K562 (cell line): ENCODE measurements around the gene WNT6. TPM values are rescaled to one million over a fixed set of nuclear protein-coding genes. Genes with fewer than 3 reads are reported as not detected.

Experiments
- ATF7 ChIP-seq: fragments of 450-650 bp; IDR thresholded peaks from 2 replicates; pipeline ENCODE4 v1.7.1; 2014; ENCODE audit warnings: mild to moderate bottlenecking, moderate library complexity
- E2F6 ChIP-seq, 2 experiments: IDR thresholded peaks; 2 replicates each; pipeline ENCODE4 v1.6.1; 2011; ENCODE audit warnings: borderline replicate concordance in 1 of 2, control low read depth in 1 of 2, low read depth in 1 of 2, low read length in 1 of 2, mild to moderate bottlenecking in 1 of 2, mixed read lengths in 1 of 2, moderate library complexity in 1 of 2; ENCODE audit not compliant: insufficient read depth in 1 of 2, insufficient read length in 1 of 2, poor library complexity in 1 of 2, severe bottlenecking in 1 of 2; ENCODE audit errors: extremely low read depth in 1 of 2
- GMEB1 ChIP-seq: fragments of 250-450 bp; sonication (Bioruptor Pico); IDR thresholded peaks from 2 replicates; pipeline ENCODE4 v1.4.0; 2020; ENCODE audit warnings: mild to moderate bottlenecking
- JUN ChIP-seq, 2 experiments: sonication (generic) in 1 of 2; formaldehyde crosslinking in 1 of 2; IDR thresholded peaks; 2 replicates each; pipeline versions ENCODE4 v1.6.1 to v1.8.0; 2012 to 2022; ENCODE audit warnings: borderline replicate concordance in 2 of 2, mild to moderate bottlenecking in 2 of 2, improper control_type of control experiment in 1 of 2, low read depth in 1 of 2, low read length in 1 of 2, missing genetic modification reagents in 1 of 2
- JUND ChIP-seq, 2 experiments: IDR thresholded peaks; 2 replicates in 1 of 2; 3 replicates in 1 of 2; pipeline ENCODE4 v1.6.1; 2011; ENCODE audit warnings: borderline replicate concordance in 2 of 2, low read depth in 2 of 2, low read length in 2 of 2, improper control_type of control experiment in 1 of 2, missing biosample characterization in 1 of 2, missing genetic modification characterization in 1 of 2, missing genetic modification reagents in 1 of 2
- LCOR ChIP-seq: sonication (generic); formaldehyde crosslinking; IDR thresholded peaks from 2 replicates; pipeline ENCODE4 v1.8.0; 2022; ENCODE audit warnings: mild to moderate bottlenecking, missing genetic modification reagents
- NFIC ChIP-seq: fragments of 450-650 bp; IDR thresholded peaks from 2 replicates; pipeline ENCODE4 v1.6.1; 2017; ENCODE audit warnings: mild to moderate bottlenecking, inconsistent platforms
- NR2F6 ChIP-seq: fragments of 450-650 bp; formaldehyde crosslinking; IDR thresholded peaks from 2 replicates; pipeline ENCODE4 v1.4.0; 2020; ENCODE audit warnings: mild to moderate bottlenecking
- SIRT6 ChIP-seq: IDR thresholded peaks from one replicate; pipeline ENCODE4 v1.6.1; 2012; ENCODE audit warnings: low read depth, mild to moderate bottlenecking, control low read depth, inconsistent platforms, low read length, moderate library complexity
- SIX5 ChIP-seq, 2 experiments: IDR thresholded peaks; 2 replicates each; pipeline ENCODE4 v1.6.1; 2011; ENCODE audit warnings: low read length in 2 of 2, borderline replicate concordance in 1 of 2, low read depth in 1 of 2, mild to moderate bottlenecking in 1 of 2, moderate library complexity in 1 of 2; ENCODE audit not compliant: insufficient read depth in 1 of 2
- SMARCB1 ChIP-seq: IDR thresholded peaks from 2 replicates; pipeline ENCODE4 v1.6.1; 2011; ENCODE audit warnings: improper control_type of control experiment, low read depth; ENCODE audit not compliant: insufficient read length
- ZBTB49 ChIP-seq: sonication (generic); formaldehyde crosslinking; IDR thresholded peaks from 2 replicates; pipeline ENCODE4 v1.8.0; 2022; ENCODE audit warnings: missing genetic modification reagents, mild to moderate bottlenecking, borderline replicate concordance
- ZNF263 ChIP-seq: sonication (generic); formaldehyde crosslinking; IDR thresholded peaks from 2 replicates; pipeline ENCODE4 v1.8.0; 2022; ENCODE audit warnings: mild to moderate bottlenecking, missing genetic modification reagents, borderline replicate concordance
- ZNF57 ChIP-seq: fragments of 450-650 bp; formaldehyde crosslinking; IDR thresholded peaks from 2 replicates; pipeline ENCODE4 v1.4.0; 2020; ENCODE audit warnings: mild to moderate bottlenecking, moderate library complexity
- ZNF639 ChIP-seq, 2 experiments: fragments of 200-800 bp in 1 of 2; sonication (Bioruptor generic) in 1 of 2; sonication (generic) in 1 of 2; formaldehyde crosslinking in 1 of 2; IDR thresholded peaks in 1 of 2; conservative IDR thresholded peaks in 1 of 2; 2 replicates each; pipeline versions ENCODE4 v1.5.0 to v1.6.1; 2016 to 2020; ENCODE audit warnings: missing compliant biosample characterization in 1 of 2, missing genetic modification characterization in 1 of 2, missing genetic modification reagents in 1 of 2
- polyA plus RNA-seq, 8 experiments: library from polyadenylated mRNA; depleted of rRNA in 4 of 8; stranded (reverse) in 5 of 8; unstranded in 3 of 8; fragments of >200 nt; fragmentation: Nextera tagmentation in 2 of 8; fragmentation: Illumina TruSeq in 1 of 8; extraction: Ambion mirVana in 2 of 8; extraction: Trizol in 1 of 8; gene quantifications; 2 replicates each; pipeline versions ENCODE4 v1.2.1 to v1.2.3, GENCODE V29; 2011 to 2014; ENCODE audit warnings: inconsistent platforms in 1 of 8, missing spikeins in 1 of 8
- total RNA-seq, 7 experiments: library from RNA; depleted of rRNA in 6 of 7; stranded (reverse); fragments of >200 nt in 6 of 7; fragmentation: Illumina TruSeq in 2 of 7; extraction: Trizol in 2 of 7; gene quantifications; 2 replicates each; pipeline versions ENCODE4 v1.2.1 to v1.2.3, GENCODE V29; 2011 to 2021; ENCODE audit warnings: low replicate concordance in 1 of 7

WNT6 gene
- total and polyA plus RNA-seq, 9 of the 15 experiments (the other 6 are each of a cell fraction or from before 2014, with no cell fraction given): not detected

DNA sequence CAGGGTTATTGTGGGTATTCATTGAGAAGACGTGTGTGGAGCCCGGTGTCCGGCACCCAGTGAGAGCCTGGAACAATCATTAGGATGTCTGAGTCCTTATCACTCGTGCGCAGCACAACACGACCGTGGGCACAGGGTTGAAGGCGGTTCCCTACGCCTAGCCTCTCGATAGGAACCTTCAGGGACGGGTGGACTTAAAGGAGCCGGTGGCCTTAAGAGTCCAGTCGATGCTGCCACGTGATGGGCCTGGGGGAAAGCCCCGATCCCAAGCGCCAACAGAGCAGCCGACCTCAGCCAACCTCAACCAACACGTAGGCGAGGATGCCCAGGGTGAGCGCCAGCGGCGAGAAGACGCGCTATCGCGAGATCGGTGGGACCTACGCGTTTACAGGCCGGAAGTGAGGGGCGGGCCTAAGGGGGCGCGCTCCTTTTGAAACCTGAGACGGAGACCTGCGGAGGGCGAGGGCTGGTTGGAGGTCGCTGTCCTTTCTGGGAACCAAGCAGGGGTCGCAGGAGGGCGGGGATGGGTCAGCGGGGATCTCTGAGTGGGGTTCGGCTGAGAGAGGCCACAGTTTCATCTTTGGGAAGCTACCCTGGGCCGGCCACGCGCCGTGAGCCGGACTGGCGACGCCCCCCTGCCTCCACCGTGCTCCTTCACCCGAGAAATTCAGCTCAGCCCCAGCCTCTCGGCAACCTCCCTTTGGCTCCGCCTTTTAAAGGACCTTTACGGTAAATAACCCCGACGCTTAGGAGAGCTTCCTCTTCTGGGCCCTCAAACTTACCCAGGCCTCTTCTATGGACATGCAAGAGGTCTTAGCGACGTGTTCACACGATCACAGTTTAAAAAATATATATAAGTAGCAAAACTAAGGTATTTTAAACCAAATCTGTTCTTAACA is 49.4 kb downstream of the WNT6 start (continued):
- TF ChIP-seq E2F6 (IDR thresholded peaks at IDR 0.05; ENCODE audit: borderline replicate concordance in 1 of 2, extremely low read depth in 1 of 2, insufficient read depth in 1 of 2, insufficient read length in 1 of 2, low read depth in 1 of 2, low read length in 1 of 2, poor library complexity in 1 of 2, severe bottlenecking in 1 of 2) (peak; percentile 53 to 61), ZNF263 (CRISPR knock-in tag) (peak; percentile 20; the same call in 1 of the 2 replicates), ZBTB49 (CRISPR knock-in tag) (no peak), NR2F6 (CRISPR knock-in tag) (no peak), ZNF57 (CRISPR knock-in tag) (no peak), JUN (IDR thresholded peaks at IDR 0.05; ENCODE audit: borderline replicate concordance, low read depth, low read length) (no peak), JUN (CRISPR knock-in tag; IDR thresholded peaks at IDR 0.05; ENCODE audit: borderline replicate concordance) (no peak), GMEB1 (CRISPR knock-in tag) (no peak), ZNF639 (CRISPR knock-in tag; conservative IDR thresholded peaks at IDR 0.05 in 1 of 2, IDR thresholded peaks at IDR 0.05 in 1 of 2) (no peak), ATF7 (peak; percentile 42; the same call in 1 of the 2 replicates), SIRT6 (no peak), SMARCB1 (no peak), LCOR (CRISPR knock-in tag) (peak; percentile 75), SIX5 (IDR thresholded peaks at IDR 0.05; ENCODE audit: borderline replicate concordance in 1 of 2, insufficient read depth in 1 of 2, low read depth in 1 of 2, low read length in 2 of 2) (peak in 1 of 2 experiments; percentile 12; a peak in 1 of 4 replicates), NFIC (peak; percentile 33; the same call in 1 of the 2 replicates), JUND (IDR thresholded peaks at IDR 0.05; ENCODE audit: borderline replicate concordance, low read depth, low read length) (0 out of 2 replicates have a peak, but pooled peaks have one; percentile 2), JUND (tag; IDR thresholded peaks at IDR 0.05; ENCODE audit: borderline replicate concordance, low read depth, low read length) (no peak)
